SU-DHL-6 (cell line): Measurements from ENCODE around the gene VANGL1.

Experiments used
- CTCF ChIP-seq: fragments of 200-600 bp; sonication (generic); IDR thresholded peaks from one replicate; pipeline ENCODE4 v1.5.1; 2017; ENCODE audit warnings: antibody characterized with exemption, mild to moderate bottlenecking, low read length, moderate library complexity; ENCODE audit not compliant: insufficient read depth, poor library complexity, severe bottlenecking
- EZH2phosphoT487 ChIP-seq: fragments of 200-600 bp; sonication (generic), shearing (Covaris generic); conservative IDR thresholded peaks from 2 replicates; pipeline ENCODE4 v1.6.1; 2018; ENCODE audit warnings: mild to moderate bottlenecking, antibody characterized with exemption, low read length, moderate library complexity, mixed read lengths

DNA sequence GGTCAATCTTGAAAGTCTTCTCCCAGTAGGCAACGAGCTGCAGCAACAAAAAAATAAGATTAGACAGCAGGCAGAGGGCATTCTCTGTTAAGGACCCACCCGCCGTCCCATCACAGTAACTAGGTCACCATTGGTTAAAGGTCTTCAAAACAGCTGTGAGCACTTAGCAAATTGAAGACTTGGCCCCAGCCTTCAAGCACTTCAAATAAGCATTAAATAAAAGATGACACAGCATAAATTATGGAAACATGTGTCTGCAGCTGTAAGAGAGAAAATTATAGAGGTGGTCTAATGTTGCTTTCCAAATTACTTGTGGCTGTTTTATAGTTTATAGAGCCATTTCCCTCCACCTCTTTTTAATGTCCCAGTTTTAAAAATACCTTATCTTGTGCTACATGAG, 61.2 kb downstream of the VANGL1 start:
- TF ChIP-seq CTCF = no peak
- no peak for TF ChIP-seq EZH2phosphoT487
